ENCODE data around the gene PLCG1.

DNA sequence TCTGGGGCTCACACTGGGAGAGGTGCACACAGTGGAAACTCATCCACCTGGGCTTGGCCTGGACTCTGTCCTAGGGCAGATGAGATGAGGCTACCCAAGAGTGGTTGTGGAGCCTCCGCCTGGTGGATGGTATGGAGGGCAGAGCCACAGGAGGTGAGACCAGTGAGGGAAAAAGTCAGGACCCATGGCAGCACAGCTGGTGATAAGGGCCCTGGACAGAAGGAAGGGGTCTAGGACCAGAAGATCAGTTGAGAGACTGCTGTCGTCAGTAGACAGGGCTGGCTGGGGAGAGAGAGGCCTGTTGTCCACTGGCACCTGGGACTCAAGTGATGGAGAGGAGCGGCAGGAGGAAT, 29.8 kb downstream of the PLCG1 start:
- TF ChIP-seq, protein P1, sequence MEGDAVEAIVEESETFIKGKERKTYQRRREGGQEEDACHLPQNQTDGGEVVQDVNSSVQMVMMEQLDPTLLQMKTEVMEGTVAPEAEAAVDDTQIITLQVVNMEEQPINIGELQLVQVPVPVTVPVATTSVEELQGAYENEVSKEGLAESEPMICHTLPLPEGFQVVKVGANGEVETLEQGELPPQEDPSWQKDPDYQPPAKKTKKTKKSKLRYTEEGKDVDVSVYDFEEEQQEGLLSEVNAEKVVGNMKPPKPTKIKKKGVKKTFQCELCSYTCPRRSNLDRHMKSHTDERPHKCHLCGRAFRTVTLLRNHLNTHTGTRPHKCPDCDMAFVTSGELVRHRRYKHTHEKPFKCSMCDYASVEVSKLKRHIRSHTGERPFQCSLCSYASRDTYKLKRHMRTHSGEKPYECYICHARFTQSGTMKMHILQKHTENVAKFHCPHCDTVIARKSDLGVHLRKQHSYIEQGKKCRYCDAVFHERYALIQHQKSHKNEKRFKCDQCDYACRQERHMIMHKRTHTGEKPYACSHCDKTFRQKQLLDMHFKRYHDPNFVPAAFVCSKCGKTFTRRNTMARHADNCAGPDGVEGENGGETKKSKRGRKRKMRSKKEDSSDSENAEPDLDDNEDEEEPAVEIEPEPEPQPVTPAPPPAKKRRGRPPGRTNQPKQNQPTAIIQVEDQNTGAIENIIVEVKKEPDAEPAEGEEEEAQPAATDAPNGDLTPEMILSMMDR (IDR thresholded peaks at IDR 0.05) = no peak
- TF ChIP-seq POLR2A (IDR thresholded peaks at IDR 0.05) = no peak
